CD4-positive, alpha-beta T cell treated with Interleukin-15 for 4 hours (primary cell): ENCODE data around the gene ECI2.
A peak's percentile ranks its signal among the peaks of the same experiment; 100 is the strongest.
"Not testable (repeated sequence)": the region's sequence is repeated elsewhere in the genome, so short reads cannot be mapped to it uniquely, and the experiment has no call there.

Source experiments
- DNase-seq: peaks from one replicate; pipeline ENCODE4 v3.0.0-alpha.2; 2020; ENCODE audit warnings: low spot score

Gene ECI2

DNA sequence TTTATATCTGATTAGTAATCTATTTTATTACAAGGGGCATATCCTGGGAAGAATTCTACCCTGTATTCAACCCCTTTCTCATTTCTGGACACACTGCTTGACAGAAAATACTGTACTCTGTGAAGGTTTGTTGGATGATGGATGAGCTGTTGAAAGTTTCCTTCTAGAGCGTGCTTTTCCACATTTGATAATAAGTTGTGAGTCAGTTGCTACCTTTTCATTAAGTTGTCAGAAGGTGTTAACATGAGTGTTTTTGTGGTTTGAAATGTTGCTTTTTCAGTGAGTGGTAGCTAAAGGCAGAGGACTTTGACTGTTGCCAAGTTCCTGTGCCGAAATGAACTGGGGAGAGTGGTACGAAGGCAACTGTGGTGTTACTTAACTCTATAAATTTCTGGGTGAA, 3.9 kb upstream of the ECI2 start:
- DNase-seq, result no peak

DNA sequence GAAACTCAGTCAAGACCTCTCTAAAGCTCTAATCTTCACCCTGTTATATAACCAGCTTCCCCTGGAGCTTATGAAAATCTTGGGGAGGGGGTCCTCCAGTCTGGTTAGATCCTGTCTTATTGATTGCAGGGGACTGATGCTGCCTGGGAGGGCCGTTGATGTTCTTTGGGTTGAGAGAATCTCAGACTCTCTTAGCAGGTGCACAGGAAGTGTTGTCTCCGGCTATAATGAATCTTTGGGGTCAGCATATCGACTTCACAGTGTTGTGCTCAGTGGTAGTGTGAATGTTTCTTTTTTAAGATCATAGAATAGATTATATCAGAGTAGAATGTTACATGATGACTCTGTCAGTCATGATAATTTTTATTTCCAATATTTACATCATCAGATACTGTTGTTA, 2.8 kb upstream of the ECI2 start:
- no peak for DNase-seq

DNA sequence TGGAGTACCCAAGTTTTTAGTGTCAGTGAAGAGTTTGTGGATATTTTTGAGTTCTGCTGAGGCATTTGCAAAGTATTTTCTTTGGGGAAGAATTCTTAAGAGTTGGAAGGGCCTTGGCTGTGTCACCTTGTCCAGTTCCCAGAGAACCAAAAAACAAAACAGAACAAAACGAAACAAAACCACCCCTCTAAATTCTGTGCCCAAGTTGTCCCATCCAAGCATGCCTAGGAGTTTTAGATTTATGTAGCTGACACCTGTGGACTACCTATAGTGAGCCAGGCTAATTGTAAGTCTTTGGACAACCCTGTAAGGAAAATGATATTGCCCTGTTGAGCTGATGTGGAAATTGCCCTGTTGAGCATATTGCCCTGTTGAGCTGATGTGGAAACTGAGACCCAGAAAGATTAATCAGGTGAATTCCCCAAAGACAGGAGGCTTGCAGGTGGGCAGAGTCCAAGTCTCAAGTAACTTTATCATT, 1.0 kb upstream of the ECI2 start:
- no peak for DNase-seq

DNA sequence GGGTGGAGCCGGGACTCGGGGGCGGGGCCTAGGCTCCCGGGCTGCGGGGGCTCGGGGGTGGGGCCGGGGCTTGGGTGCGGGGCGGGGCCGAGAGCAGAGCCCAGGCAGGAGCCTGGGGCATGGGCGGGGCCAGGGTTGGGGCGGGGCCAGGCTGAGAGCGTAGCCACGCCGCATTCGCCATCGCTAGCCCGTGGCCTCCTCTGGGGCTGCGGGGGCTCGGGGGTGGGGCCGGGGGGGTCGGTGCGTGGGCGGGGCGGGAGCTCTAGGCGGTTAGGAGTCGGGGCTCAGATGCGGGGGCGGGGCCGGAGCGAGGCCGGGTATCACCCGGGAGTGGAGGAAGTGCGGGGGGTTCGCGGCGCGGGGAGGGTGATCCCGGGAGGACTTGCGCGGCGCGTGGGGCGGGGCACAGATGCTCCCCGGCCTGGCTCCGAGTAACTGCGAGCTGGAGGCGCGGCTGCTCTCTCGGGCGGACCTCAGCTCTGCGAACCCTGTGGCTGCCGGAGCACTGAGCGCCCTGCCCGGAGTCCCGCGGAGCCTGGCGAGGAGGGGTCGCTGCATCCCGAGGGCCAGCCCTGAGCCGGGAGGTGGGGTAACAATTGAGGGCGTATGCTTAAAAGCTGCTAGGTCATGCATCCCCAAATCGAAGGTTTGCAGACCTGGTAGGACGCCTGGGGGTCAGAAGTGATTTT, 434 bp upstream of the ECI2 start:
- peak; percentile 96 for DNase-seq

DNA sequence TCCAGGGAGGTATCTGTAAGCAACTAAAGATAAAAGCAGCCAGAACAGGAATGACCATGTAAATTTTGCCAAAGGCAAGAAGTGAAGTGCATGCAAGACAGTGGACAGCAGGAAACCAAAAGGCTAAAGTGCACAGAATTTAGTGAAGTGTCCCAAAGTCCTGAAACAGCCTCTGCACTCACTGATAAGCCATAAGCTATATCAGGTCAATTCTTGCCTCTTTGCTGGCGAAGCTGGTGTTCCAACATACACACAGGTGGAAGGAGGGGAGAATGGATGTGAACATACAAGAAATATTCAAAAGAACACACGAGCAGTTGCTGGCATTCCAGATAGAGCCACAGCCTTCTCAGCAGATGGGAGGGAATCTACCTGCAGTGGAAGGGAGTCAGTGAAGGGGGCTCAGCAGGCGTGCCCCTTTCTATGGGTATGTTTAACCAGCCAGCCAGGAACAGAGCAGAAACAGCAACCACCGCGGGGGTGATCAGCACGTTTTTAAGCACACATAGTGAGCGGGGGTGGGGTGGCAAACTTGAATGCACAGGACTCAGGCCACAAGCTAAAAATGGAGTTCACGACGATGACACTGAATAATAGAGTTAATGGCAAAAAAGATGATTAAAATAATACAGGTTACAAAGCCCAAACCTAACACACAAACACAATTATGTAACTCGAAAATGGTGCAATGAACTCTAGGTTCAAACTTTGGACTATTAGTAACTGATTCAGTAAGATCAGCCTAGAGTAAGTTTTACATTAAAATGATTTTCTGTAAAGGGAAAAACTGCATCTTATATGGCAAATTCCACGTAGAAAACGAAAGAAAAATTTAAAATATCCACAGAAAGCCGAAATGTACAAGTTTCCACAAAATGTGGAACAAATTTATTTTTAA, 1.2 kb downstream of the ECI2 start:
- DNase-seq, result no peak

DNA sequence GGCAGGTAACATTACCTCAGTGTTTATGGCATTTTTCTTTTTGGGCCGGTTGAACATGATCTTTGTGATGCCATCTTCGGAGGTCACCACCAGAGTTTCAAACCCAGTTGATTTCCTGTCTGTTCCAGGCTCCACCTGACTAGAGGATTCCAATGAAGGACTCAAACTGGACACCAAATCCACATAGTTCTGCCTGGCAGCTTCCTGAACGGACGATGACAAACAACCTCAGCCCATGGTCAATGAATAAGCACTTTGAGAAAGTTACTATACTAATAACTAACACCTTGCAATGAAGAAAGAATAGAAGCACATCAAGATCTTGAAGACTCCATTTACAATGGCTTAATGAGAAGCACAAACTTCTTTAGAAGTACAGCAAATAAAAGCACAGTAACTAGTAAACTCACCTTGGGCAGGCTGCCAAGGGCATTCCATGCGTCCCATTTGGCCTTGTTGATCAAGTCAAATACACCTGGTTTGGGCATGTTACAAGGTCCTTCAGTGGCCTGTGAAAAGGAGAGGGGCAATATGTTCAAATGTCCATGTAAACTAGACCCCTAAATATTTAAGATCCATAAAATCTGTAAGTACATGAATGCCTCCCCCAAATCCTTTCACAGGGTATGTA, 4.9 kb downstream of the ECI2 start:
- no peak for DNase-seq

DNA sequence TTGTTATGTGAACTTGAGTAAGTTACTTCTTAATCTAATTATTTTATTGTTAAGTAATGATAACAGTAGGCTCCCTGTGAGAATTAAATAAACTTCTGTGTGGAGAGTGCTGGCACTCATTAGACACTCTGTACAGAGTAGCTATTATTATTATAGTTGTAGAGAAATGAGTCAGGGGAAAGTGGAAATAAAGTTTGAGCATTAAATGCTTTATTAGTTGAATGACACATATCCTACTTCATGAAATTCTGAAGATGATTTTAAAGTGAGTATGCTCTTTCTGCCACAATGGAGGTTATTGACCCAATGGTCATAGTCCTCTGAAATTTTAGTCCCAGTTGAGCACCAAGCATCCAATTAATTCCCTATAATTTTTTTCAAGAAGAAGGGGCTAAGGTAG, 5.9 kb downstream of the ECI2 start:
- DNase-seq, result no peak

DNA sequence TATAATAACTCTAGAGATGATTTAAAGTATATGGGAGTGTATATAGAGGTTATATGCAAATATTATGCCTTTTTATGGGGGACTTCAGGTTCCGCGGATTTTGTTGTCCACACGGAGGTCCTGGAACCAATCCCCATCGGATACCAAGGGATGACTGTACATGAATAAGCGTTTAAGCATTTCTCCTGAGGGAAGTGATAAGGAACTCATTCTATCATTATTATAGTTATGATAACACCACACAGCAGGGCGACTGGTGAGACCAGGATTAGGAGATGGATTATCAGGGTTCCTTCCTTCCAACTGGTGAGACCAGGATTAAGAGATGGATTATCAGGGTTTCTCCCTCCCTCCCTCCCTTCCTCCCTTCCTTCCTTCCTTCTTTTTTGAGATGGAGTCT, 6.6 kb downstream of the ECI2 start:
- no peak for DNase-seq

DNA sequence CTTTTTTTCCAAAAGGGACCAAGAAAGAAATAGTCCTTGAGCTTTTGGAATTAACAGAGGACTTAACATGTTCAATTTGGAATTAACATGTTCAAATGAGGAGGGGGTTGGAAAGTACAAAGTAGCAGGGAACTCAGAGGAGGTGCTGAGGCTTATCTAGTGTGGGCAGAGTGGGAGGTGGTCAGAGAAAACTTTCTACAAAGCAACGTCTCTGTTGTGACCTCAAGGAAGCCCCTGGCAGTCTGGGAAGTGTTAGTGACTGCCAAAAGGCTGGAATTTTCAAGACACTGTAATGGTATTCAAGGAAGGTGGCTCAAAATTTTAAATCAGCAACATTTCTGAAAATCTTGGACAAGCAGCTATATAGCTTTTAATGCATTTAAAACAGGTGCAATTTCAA, 7.3 kb downstream of the ECI2 start:
- no peak for DNase-seq

DNA sequence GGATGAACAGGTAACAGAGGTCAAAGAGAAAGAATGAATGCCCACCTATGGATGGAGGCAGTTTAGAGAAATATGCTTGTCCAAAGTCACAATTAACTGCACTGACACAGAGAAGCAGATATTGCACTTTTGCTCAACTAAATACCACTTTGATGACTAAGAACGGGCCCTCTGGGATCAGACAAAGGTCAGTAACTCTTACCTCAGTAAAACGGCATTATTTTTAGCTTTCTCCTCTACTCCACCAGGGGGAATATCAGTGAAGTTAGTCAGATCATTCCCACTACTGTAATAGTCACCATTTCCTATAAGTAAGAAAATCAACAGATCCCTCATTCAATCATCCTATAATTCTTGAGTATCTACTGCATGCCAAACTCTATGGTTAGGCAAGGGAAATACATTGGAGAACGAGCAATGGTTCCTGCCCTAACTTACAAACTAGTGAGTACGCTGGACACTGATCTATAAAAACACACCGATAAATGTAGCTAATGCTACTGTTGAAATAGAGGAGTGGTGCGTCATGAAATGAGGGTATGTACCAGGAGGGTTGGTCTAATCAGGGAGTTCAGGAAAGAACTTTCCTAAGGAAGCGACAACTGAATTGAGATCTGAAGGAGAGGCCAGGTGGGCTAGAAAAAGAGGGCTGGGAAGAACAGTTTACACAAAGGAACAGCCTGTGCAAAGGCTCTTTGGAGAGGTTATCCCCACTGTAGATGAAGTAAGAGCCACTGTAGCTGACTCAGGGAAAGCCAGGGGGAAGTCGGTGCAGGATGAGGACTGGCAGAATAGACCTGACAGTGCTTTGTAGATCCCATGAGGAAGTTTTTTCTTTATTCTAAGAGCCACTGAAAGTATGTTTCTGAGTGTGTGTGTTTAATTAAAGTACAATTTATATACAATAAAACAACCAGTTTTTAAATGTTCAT, 9.2 kb downstream of the ECI2 start:
- no peak for DNase-seq

DNA sequence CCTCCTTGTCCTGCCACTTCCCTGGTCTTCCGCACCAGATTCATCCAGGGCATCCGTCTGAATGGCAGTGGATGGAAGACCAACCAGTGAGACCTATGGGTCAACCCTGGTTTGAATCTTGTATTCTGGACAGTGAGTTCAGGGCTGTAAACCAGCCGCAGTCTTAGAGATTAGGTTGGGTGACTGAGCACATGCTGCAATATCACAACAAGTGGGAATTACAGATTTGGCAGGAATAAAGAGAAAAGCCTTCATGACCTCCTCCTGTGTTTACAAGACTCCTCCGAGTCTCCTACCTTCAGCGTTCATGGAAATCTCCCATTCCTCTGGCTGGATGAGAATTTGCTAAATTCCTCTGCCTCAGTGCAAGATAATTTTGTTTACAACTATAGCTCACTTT, 9.9 kb downstream of the ECI2 start:
- no peak for DNase-seq

DNA sequence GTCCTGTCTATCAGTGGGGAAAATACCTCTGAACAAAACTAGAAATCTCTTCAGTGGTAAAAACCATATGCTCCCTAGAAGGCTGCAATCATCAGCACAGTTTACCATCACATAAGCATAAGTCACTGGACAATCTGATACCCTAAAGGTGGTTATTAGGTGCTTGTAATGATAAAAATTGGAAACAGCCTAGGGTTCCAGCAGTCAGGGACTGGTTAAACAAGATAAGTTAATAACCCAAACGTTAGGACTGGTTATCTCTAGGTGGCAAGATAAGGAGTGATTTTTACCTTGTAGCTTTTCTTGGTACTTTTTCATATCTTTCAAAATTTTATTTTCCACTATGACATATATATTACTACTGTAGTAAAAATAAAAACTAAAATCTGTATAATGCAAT, 11.0 kb downstream of the ECI2 start:
- no peak for DNase-seq

DNA sequence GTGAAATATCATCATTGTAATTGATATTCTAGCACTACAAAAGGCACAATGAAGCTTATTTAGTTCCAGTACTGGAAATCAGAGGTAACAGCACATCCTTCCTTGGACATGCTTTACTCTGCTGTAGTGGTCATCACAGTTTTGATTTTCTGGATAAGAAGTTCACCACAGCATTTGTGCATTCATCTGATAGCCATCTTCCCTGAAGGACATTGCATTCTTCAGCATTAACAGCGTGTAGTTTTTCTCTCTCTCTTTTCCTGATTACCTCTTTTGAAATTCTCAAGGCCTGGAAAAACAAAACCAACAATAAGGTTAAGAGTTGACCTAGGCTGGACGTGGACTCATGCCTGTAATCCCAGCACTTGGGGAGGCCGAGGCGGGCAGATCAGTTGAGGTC, 19.6 kb downstream of the ECI2 start:
- no peak for DNase-seq

DNA sequence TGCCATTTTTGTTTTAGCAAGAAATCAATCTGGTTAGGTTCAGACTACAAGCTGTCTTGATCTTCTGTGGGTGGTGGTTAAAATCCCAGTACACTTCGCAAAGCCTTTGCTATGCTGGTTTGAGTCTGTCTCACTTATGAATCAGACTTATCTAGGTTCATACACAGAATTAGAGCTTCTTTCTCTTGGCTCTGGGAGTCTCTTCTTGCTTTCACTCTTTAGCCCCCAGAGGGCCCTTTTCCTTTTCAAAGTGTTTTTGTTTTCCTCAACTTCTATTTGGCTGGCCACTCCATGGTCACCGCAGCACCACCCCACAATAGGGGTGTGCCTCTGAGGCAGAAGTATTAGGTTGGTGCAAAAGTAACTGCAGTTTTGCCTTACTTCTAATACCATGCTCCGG, 21.3 kb downstream of the ECI2 start:
- DNase-seq, result no peak

DNA sequence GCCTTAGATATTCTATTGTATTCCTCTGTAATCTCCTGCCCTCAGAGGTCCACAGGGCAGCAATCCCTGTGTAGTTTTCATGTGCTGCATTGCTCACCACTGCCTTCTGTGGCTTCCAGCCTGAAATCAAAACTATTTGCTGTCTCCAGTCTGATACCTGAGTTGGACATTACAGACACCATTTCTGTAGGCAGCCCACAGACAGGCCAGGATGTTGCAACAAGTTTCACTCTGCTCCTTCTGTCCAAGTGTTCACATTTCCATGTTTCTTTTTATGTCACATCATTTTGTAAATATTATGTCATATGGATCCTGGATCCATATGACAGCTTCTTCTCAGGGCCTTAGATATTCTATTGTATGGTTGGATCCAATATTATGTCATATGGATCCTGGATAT, 21.7 kb downstream of the ECI2 start:
- no peak for DNase-seq

DNA sequence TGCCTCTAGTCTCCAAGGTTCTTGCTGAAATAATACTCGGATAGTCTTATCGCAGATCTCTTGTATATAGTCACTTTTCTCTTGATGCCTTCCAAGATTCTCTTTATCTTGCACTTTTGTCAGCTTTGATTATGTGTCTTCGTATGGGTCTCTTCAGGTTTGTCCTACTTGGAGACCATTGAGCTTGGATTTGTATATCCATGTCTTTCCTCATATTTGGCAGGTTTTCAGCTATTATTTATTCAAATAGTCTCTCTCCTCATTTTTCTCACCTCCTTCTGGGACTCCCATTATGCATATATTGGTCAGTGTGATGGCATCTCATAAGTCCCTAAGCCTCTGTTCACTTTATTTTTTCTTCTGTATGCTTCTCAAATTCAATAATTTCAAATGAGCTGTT, 23.0 kb downstream of the ECI2 start:
- DNase-seq, result no peak

DNA sequence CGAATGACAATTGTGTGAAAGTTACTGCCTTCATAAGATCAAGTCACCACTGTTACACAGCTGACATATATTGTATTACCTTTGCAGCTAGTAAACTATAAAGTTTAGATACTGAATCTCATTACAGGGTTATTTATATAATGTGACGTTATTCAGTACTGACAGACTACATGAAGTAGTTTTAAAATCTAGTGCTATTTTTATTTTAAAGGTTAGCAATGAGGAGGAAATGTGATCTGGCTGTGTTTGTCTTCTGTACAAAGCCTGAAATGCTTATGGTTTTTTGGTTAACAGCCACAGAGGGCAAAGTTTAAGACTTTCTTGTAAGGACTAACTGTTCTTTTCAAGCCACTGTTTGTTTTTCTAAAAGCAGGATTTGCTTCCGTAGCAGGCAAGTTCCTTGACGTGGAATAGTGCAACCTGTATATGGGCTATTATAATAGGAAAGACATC, 26.0 kb downstream of the ECI2 start:
- not testable (repeated sequence) for DNase-seq

DNA sequence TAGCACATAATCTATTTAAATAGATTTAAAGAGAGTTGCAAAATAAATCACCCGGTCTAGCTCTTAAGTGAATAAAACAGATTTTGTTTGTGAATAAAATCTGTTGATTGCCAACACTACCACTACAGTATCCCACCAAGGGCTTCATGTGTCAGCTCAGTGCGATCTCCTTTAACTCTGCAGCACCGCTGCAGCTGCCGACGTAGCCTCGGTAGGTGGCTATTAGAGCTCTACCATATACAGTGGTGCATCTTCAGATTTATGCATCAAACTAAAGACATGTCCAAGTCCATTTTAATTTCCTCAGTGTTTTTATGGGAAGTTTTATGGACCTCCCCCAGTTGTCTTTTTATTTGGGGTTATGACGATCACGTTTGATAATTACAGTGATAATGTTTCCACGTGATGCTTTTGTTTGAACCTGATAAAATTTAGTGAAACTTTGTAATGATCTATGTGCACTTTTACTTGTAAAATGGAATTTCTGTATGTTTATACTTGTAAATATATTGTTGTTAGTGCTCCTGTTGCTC, 26.7 kb downstream of the ECI2 start:
- DNase-seq, result no peak

DNA sequence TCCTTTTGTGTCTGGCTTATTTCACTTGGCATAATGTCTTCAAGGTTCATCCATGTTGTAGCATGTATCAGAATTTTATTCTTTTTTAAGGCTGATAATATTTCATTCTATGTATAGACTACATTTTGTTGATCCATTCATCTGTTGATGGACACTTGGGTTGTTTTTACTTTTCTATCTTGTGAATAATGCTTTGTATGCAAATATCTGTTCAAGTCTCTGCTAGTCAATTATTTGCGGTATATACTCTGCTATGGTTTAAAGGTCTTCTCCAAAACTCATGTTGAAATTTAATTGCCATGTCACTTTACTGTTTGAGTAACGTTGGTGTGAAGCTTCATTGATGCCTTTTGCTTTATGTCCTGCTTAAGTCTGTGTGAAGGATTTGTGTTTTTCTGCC, 27.5 kb downstream of the ECI2 start:
- DNase-seq, result no peak

DNA sequence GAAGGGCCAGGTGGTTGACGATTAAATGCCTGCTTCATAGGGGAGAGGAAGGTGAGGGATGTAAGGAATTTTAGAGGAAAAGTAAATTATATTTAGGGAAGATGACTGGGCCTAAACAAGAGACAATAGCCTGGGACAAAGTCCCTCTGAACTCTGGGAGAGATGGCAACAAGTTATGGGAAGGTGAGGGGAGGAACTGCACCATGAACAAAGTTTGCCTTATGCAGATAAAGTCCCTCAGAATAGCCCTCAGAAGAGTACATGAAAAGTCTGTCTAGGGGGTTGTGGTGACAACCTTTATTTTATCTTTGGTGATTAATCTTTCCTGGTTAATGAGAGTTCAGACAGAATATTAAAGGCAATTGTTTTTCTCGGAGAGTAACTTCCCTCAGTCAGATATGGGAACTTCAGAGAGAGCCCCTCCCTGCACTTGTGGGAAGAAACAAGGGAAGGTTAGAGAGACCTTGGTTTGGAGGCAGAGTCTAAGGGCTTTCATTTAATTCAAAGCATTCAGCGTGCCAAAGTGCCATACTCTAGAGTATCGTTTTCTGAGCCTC, 29.3 kb downstream of the ECI2 start:
- DNase-seq, result no peak

DNA sequence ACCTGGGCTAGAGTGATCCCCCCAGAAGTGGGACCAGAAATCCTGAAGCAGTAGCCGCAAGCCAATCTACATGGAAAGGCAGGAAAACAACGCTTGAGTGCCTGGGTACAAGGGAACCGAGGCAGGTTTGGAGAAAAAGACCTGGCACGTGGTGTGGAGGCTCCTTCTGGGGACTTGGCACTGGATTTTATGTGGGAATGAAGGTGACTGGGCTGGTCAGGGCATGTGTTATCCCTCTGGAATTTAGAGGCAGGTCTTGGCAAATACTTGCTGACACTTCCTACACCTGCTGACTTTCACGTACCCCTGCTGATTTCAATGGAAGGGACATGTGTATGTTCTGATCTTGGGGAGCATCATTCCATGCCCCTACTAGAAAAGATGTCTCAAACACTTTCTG, 31.4 kb downstream of the ECI2 start:
- no peak for DNase-seq
